K562 (cell line): ENCODE results near the gene PABPC1L. TPM values are rescaled to one million over a fixed set of nuclear protein-coding genes. Genes with fewer than 3 reads are reported as not detected.

ENCODE experiments used
- ADNP ChIP-seq: fragments of 200-800 bp; sonication (Bioruptor generic); IDR thresholded peaks from 2 replicates; pipeline ENCODE4 v1.6.1; 2016; ENCODE audit warnings: missing genetic modification characterization, missing compliant biosample characterization
- CBFB ChIP-seq: sonication (generic); formaldehyde crosslinking; IDR thresholded peaks from 2 replicates; pipeline ENCODE4 v1.4.0; 2020; ENCODE audit warnings: mild to moderate bottlenecking, missing genetic modification reagents
- E2F6 ChIP-seq, 2 experiments: IDR thresholded peaks; 2 replicates each; pipeline ENCODE4 v1.6.1; 2011; ENCODE audit warnings: borderline replicate concordance in 1 of 2, control low read depth in 1 of 2, low read depth in 1 of 2, low read length in 1 of 2, mild to moderate bottlenecking in 1 of 2, mixed read lengths in 1 of 2, moderate library complexity in 1 of 2; ENCODE audit not compliant: insufficient read depth in 1 of 2, insufficient read length in 1 of 2, poor library complexity in 1 of 2, severe bottlenecking in 1 of 2; ENCODE audit errors: extremely low read depth in 1 of 2
- ELF1 ChIP-seq: fragments of 200-800 bp; sonication (Bioruptor generic); IDR thresholded peaks from 2 replicates; pipeline ENCODE4 v1.6.1; 2016; ENCODE audit warnings: missing genetic modification characterization, missing compliant biosample characterization
- HEY1 ChIP-seq: fragments of 250-450 bp; sonication (Bioruptor Pico); IDR thresholded peaks from 2 replicates; pipeline ENCODE4 v1.5.0; 2020; ENCODE audit warnings: mild to moderate bottlenecking, moderate library complexity, borderline replicate concordance
- KDM5B ChIP-seq: fragments of 200-600 bp; sonication (generic); IDR thresholded peaks from 2 replicates; pipeline ENCODE4 v1.6.1; 2012; ENCODE audit warnings: low read depth, mild to moderate bottlenecking, moderate library complexity, low read length, control low read depth, inconsistent platforms; ENCODE audit not compliant: insufficient replicate concordance
- LCOR ChIP-seq: sonication (generic); formaldehyde crosslinking; IDR thresholded peaks from 2 replicates; pipeline ENCODE4 v1.8.0; 2022; ENCODE audit warnings: mild to moderate bottlenecking, missing genetic modification reagents
- NCOA2 ChIP-seq, 2 experiments: fragments of 450-650 bp; IDR thresholded peaks; 2 replicates each; pipeline ENCODE4 v1.6.1; 2018; ENCODE audit warnings: mild to moderate bottlenecking in 2 of 2, moderate library complexity in 1 of 2; ENCODE audit not compliant: partially characterized antibody in 2 of 2
- NR2C1 ChIP-seq, 2 experiments: fragments of 450-650 bp; IDR thresholded peaks; 2 replicates each; pipeline ENCODE4 v1.6.1; 2017; ENCODE audit warnings: mild to moderate bottlenecking in 2 of 2, antibody characterized with exemption in 1 of 2, inconsistent platforms in 1 of 2, missing compliant biosample characterization in 1 of 2, missing genetic modification characterization in 1 of 2
- NRF1 ChIP-seq, 2 experiments: fragments of 450-650 bp; IDR thresholded peaks in 1 of 2; conservative IDR thresholded peaks in 1 of 2; 2 replicates each; pipeline ENCODE4 v1.6.1; 2014; ENCODE audit warnings: mild to moderate bottlenecking in 2 of 2
- POLR2H ChIP-seq: IDR thresholded peaks from 2 replicates; pipeline ENCODE4 v1.6.1; 2016; ENCODE audit warnings: missing genetic modification characterization, low read depth, mild to moderate bottlenecking, control low read depth, missing compliant biosample characterization, moderate library complexity
- RCOR1 ChIP-seq, 2 experiments: IDR thresholded peaks; 2 replicates each; pipeline ENCODE4 v1.6.1; 2012; ENCODE audit warnings: low read depth in 2 of 2, low read length in 2 of 2, borderline replicate concordance in 1 of 2, improper control_type of control experiment in 1 of 2
- SMAD4 ChIP-seq: fragments of 250-450 bp; sonication (Bioruptor Pico); conservative IDR thresholded peaks from 2 replicates; pipeline ENCODE4 v1.8.0; 2021; ENCODE audit warnings: inconsistent platforms, mild to moderate bottlenecking, moderate library complexity
- TBL1XR1 ChIP-seq, 2 experiments: IDR thresholded peaks; 2 replicates each; pipeline ENCODE4 v1.6.1; 2012; ENCODE audit warnings: improper control_type of control experiment in 2 of 2, low read length in 2 of 2, mild to moderate bottlenecking in 1 of 2
- TOE1 ChIP-seq, 2 experiments: fragments of 450-650 bp in 1 of 2; sonication (generic) in 1 of 2; formaldehyde crosslinking in 1 of 2; IDR thresholded peaks; 2 replicates each; pipeline versions ENCODE4 v1.7.1 to v1.8.0; 2016 to 2022; ENCODE audit warnings: borderline replicate concordance in 2 of 2, mild to moderate bottlenecking in 2 of 2, antibody characterized with exemption in 1 of 2, inconsistent platforms in 1 of 2, low read depth in 1 of 2, missing genetic modification reagents in 1 of 2, moderate library complexity in 1 of 2
- VEZF1 ChIP-seq: fragments of 200-800 bp; sonication (Bioruptor generic); IDR thresholded peaks from 2 replicates; pipeline ENCODE4 v1.6.1; 2017; ENCODE audit warnings: missing genetic modification characterization, missing compliant biosample characterization
- ZFP30 ChIP-seq: fragments of 250-450 bp; sonication (Bioruptor Pico); IDR thresholded peaks from 2 replicates; pipeline ENCODE4 v1.8.0; 2022; ENCODE audit warnings: moderate library complexity, mild to moderate bottlenecking, inconsistent platforms, borderline replicate concordance
- ZNF41 ChIP-seq: fragments of 250-450 bp; sonication (Bioruptor Pico); conservative IDR thresholded peaks from 2 replicates; pipeline ENCODE4 v1.4.0; 2020; ENCODE audit warnings: mild to moderate bottlenecking
- ZNF507 ChIP-seq: conservative IDR thresholded peaks from 2 replicates; pipeline ENCODE4 v1.6.1; 2017; ENCODE audit warnings: missing genetic modification characterization, missing compliant biosample characterization
- polyA plus RNA-seq, 8 experiments: library from polyadenylated mRNA; depleted of rRNA in 4 of 8; stranded (reverse) in 5 of 8; unstranded in 3 of 8; fragments of >200 nt; fragmentation: Nextera tagmentation in 2 of 8; fragmentation: Illumina TruSeq in 1 of 8; extraction: Ambion mirVana in 2 of 8; extraction: Trizol in 1 of 8; gene quantifications; 2 replicates each; pipeline versions ENCODE4 v1.2.1 to v1.2.3, GENCODE V29; 2011 to 2014; ENCODE audit warnings: inconsistent platforms in 1 of 8, missing spikeins in 1 of 8
- total RNA-seq, 7 experiments: library from RNA; depleted of rRNA in 6 of 7; stranded (reverse); fragments of >200 nt in 6 of 7; fragmentation: Illumina TruSeq in 2 of 7; extraction: Trizol in 2 of 7; gene quantifications; 2 replicates each; pipeline versions ENCODE4 v1.2.1 to v1.2.3, GENCODE V29; 2011 to 2021; ENCODE audit warnings: low replicate concordance in 1 of 7
- TF ChIP-seq, protein P1 (sequence below): fragments of 250-450 bp; sonication (Bioruptor Pico); IDR thresholded peaks from 2 replicates; pipeline ENCODE4 v1.5.0; 2020; ENCODE audit warnings: mild to moderate bottlenecking, borderline replicate concordance

Gene PABPC1L
- total and polyA plus RNA-seq, 9 of the 15 experiments (the other 6 are each of a cell fraction or from before 2014, with no cell fraction given) = 6.0 to 90.3 (median 15.8) TPM

- TF ChIP-seq ELF1 (tag) (peak; percentile 99), LCOR (CRISPR knock-in tag) (peak; percentile 92; the same call in 1 of the 2 replicates), NRF1 (conservative IDR thresholded peaks at IDR 0.05 in 1 of 2, IDR thresholded peaks at IDR 0.05 in 1 of 2) (peak; percentile 77 to 83), VEZF1 (CRISPR knock-in tag) (peak; percentile 72), POLR2H (peak; percentile 74), TOE1 (IDR thresholded peaks at IDR 0.05; ENCODE audit: borderline replicate concordance) (peak; percentile 99), TOE1 (CRISPR knock-in tag; IDR thresholded peaks at IDR 0.05; ENCODE audit: borderline replicate concordance, low read depth) (no peak), E2F6 (IDR thresholded peaks at IDR 0.05; ENCODE audit: borderline replicate concordance in 1 of 2, extremely low read depth in 1 of 2, insufficient read depth in 1 of 2, insufficient read length in 1 of 2, low read depth in 1 of 2, low read length in 1 of 2, poor library complexity in 1 of 2, severe bottlenecking in 1 of 2) (peak; percentile 77 to 91), ZFP30 (no peak), RCOR1 (IDR thresholded peaks at IDR 0.05; ENCODE audit: borderline replicate concordance in 1 of 2, low read depth in 2 of 2, low read length in 2 of 2) (peak in 1 of 2 experiments; percentile 67; a peak in 2 of 4 replicates), HEY1 (CRISPR knock-in tag) (no peak), ZNF41 (no peak), TBL1XR1 (IDR thresholded peaks at IDR 0.05; ENCODE audit: low read length in 2 of 2) (peak; percentile 13 to 43; a peak in 1 of 4 replicates), CBFB (CRISPR knock-in tag) (peak; percentile 65), ADNP (peak; percentile 56; the same call in 1 of the 2 replicates), NR2C1 (IDR thresholded peaks at IDR 0.05) (no peak), NR2C1 (tag; IDR thresholded peaks at IDR 0.05) (peak; percentile 33; the same call in 1 of the 2 replicates), KDM5B (peak; percentile 91), NCOA2 (IDR thresholded peaks at IDR 0.05; ENCODE audit: partially characterized antibody in 2 of 2) (no peak), SMAD4 (peak; percentile 72), ZNF507 (tag) (no peak)
- TF ChIP-seq, protein P1, sequence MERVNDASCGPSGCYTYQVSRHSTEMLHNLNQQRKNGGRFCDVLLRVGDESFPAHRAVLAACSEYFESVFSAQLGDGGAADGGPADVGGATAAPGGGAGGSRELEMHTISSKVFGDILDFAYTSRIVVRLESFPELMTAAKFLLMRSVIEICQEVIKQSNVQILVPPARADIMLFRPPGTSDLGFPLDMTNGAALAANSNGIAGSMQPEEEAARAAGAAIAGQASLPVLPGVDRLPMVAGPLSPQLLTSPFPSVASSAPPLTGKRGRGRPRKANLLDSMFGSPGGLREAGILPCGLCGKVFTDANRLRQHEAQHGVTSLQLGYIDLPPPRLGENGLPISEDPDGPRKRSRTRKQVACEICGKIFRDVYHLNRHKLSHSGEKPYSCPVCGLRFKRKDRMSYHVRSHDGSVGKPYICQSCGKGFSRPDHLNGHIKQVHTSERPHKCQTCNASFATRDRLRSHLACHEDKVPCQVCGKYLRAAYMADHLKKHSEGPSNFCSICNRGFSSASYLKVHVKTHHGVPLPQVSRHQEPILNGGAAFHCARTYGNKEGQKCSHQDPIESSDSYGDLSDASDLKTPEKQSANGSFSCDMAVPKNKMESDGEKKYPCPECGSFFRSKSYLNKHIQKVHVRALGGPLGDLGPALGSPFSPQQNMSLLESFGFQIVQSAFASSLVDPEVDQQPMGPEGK = no peak
Observed at GRCh38 chr20:44966030-44966961, 56.4 kb downstream of the PABPC1L start, which contains the start of gene STK4 (continued).
